Diencephalon (tissue), 1 donor: ENCODE results near the gene BEGAIN. TPM values are rescaled to one million over a fixed set of nuclear protein-coding genes. Genes with fewer than 3 reads are reported as not detected.

Experiments
- small RNA-seq: library from RNA; depleted of rRNA; stranded (forward); fragments of <200 nt; gene quantifications from one replicate; pipeline ENCODE3, GENCODE V24; 2014
- total RNA-seq: library from RNA; depleted of rRNA; stranded (reverse); fragments of >200 nt; gene quantifications from one replicate; pipeline ENCODE4 v1.2.3, GENCODE V29; 2014

BEGAIN gene
- total RNA-seq, result 10.1 TPM

GRCh38 chr14:100587086-100587762 lies at the start of gene BEGAIN:
Gene BEGAIN, minus strand, starts transcription at chr14:100587417. Its CDS starts 127 bp downstream, at chr14:100587290.

Small RNA genes within 50 kb of the gene (small RNA-seq; reads per million reads assigned to genes)
- not detected for gene RN7SKP92

Other genes with a start within 250 kb of the BEGAIN start
- 12.9 TPM for gene WDR25, start 210.9 kb downstream of the BEGAIN start, total RNA-seq
- 1.4 TPM for gene DLK1, start 139.5 kb upstream of the BEGAIN start, total RNA-seq
- gene MEG3, start 238.7 kb upstream of the BEGAIN start, total RNA-seq, result 487 TPM